ENCODE results near the gene DQX1.
A peak's percentile ranks its signal among the peaks of the same experiment; 100 is the strongest.

The DQX1 gene

DNA sequence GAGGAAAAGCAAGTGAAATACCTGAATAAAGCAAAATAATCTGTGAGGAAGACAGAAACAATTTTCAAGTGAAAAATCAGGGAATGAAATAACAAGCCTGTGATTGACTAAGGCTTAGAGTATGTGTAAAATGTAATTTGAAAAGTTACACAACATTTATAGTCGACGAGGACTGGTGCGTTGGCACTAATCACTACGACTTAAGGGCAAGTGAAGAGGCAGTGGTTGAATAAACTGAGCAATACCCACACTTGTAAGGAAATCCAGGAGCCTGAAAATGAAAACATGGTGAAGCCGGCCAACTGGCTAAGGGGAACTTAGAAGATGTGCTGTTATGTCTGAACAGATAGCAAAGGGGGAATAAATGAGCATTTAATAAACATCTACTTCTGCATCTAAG, 41.9 kb upstream of the DQX1 start:
- no peaks in the 10 kb centered on the region for H3K36me3 ChIP-seq (ENCODE audit: control insufficient read depth in 2 of 2, insufficient read depth in 1 of 2, low read length in 2 of 2)
- POLR2A ChIA-PET: no interaction called here
- TF ChIP-seq ZNF266 (tag by site-specific recombination; IDR thresholded peaks at IDR 0.05; ENCODE audit: low read depth) (no peak), SP2 (tag by site-specific recombination; IDR thresholded peaks at IDR 0.05) (no peak), ZNF311 (tag by site-specific recombination; IDR thresholded peaks at IDR 0.05; ENCODE audit: borderline replicate concordance) (no peak), ZNF555 (tag by site-specific recombination; conservative IDR thresholded peaks at IDR 0.05) (no peak), ZSCAN30 (tag by site-specific recombination; IDR thresholded peaks at IDR 0.05) (no peak), REPIN1 (tag by site-specific recombination; IDR thresholded peaks at IDR 0.05; ENCODE audit: low read depth) (no peak), ZNF292 (tag by site-specific recombination; IDR thresholded peaks at IDR 0.05; ENCODE audit: borderline replicate concordance, low read depth) (no peak), ZNF302 (tag by site-specific recombination; IDR thresholded peaks at IDR 0.05; ENCODE audit: low read depth) (no peak), ZNF792 (tag by site-specific recombination; IDR thresholded peaks at IDR 0.05) (no peak), ZNF24 (tag by site-specific recombination; IDR thresholded peaks at IDR 0.05) (no peak), RBAK (tag by site-specific recombination; IDR thresholded peaks at IDR 0.05) (no peak)
- H3K4me3 ChIP-seq (ENCODE audit: low read depth, low read length): no peak overlapping the region
- H3K27ac ChIP-seq (ENCODE audit: extremely low read depth, low read depth, low read length): no peak overlapping the region
- H3K4me1 ChIP-seq (ENCODE audit: control insufficient read depth, insufficient read depth, low read length): no peaks in the 10 kb centered on the region
- CTCF ChIA-PET: interaction anchor here (0.5 to 0.6 kb wide), 2 partner anchors 148 to 231 kb away, joined by 3 read pairs; no protein-coding TSS in a partner anchor
- no peaks in the 10 kb centered on the region for H3K9me3 ChIP-seq (ENCODE audit: control insufficient read depth, insufficient read depth, low read depth, low read length)

DNA sequence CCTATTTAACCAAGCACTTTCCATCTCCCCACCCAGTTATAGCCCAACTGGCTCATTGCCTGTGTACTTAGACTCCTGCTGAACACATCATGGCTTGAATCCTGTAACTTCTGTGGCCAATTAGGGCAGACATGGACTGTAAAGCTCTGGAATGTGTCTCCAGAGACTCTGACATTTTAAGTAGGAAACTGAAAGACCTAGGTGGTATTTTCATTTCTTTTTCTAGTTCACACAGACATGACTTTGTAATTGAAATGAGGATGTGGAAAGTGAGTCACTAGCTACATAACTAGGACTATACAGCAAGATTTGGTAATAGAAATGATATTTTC, 40.7 kb upstream of the DQX1 start:
- no peaks in the 10 kb centered on the region for H3K4me1 ChIP-seq (ENCODE audit: control insufficient read depth, insufficient read depth, low read length)
- ChIA-PET CTCF (interaction anchor here (1.3 to 1.9 kb wide), 2 partner anchors 21 to 23 kb away, joined by 3 to 10 read pairs; no protein-coding TSS in a partner anchor), POLR2A (interaction anchor here (1.3 kb wide), 1 partner anchor 11 kb away, joined by 4 read pairs; no protein-coding TSS in a partner anchor)
- TF ChIP-seq, protein P1, sequence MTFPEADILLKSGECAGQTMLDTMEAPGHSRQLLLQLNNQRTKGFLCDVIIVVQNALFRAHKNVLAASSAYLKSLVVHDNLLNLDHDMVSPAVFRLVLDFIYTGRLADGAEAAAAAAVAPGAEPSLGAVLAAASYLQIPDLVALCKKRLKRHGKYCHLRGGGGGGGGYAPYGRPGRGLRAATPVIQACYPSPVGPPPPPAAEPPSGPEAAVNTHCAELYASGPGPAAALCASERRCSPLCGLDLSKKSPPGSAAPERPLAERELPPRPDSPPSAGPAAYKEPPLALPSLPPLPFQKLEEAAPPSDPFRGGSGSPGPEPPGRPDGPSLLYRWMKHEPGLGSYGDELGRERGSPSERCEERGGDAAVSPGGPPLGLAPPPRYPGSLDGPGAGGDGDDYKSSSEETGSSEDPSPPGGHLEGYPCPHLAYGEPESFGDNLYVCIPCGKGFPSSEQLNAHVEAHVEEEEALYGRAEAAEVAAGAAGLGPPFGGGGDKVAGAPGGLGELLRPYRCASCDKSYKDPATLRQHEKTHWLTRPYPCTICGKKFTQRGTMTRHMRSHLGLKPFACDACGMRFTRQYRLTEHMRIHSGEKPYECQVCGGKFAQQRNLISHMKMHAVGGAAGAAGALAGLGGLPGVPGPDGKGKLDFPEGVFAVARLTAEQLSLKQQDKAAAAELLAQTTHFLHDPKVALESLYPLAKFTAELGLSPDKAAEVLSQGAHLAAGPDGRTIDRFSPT (tag by site-specific recombination; IDR thresholded peaks at IDR 0.05): no peak
- peak; percentile 77 for TF ChIP-seq GLIS1 (tag by site-specific recombination; IDR thresholded peaks at IDR 0.05)
- H3K9me3 ChIP-seq (ENCODE audit: control insufficient read depth, insufficient read depth, low read depth, low read length): no peaks in the 10 kb centered on the region
- H3K4me3 ChIP-seq (ENCODE audit: low read depth, low read length): no peak overlapping the region
- no peaks in the 10 kb centered on the region for H3K36me3 ChIP-seq (ENCODE audit: control insufficient read depth in 2 of 2, insufficient read depth in 1 of 2, low read length in 2 of 2)
- H3K27ac ChIP-seq (ENCODE audit: extremely low read depth, low read depth, low read length): no peak overlapping the region

DNA sequence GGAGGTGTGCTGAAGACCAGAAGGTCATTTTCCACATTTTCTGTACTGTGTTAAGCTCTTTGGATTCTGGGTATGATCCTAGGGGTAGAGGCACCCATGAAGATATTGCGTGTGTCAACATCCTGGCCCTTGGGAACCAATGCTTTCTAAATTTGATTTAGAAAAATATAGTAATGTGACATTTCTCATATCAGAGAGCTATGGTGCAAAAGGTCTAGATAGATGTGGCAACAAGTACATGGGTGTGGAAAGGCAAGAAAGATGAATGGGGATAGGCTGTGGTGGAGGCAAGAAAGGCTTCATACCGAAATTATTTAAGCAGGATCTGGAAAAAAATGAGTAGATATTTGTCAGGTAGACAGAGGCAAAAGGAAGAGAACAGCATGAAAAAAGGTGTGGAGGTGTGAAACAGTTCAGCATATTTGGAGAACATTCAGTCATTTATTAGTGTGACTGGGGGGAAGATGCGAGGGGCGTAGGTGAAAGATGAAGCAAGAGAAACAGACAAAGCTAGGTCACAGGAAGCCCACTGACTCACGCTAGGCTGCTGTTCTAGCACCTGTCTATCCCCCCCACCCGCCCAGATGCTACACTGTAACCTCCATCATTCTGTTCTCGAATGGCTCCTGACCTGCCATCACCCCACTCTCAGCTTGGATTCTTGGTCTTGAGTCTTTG, 40.2 kb upstream of the DQX1 start:
- H3K4me1 ChIP-seq (ENCODE audit: control insufficient read depth, insufficient read depth, low read length): no peaks in the 10 kb centered on the region
- no peaks in the 10 kb centered on the region for H3K9me3 ChIP-seq (ENCODE audit: control insufficient read depth, insufficient read depth, low read depth, low read length)
- TF ChIP-seq MEIS1 (CRISPR knock-in tag; IDR thresholded peaks at IDR 0.05; ENCODE audit: borderline replicate concordance) (no peak), SCRT2 (tag by site-specific recombination; IDR thresholded peaks at IDR 0.05) (0 out of 2 replicates have a peak, but pooled peaks have one; percentile 40), ZNF416 (tag by site-specific recombination; IDR thresholded peaks at IDR 0.05) (no peak)
- H3K4me3 ChIP-seq (ENCODE audit: low read depth, low read length): no peak overlapping the region
- no peaks in the 10 kb centered on the region for H3K36me3 ChIP-seq (ENCODE audit: control insufficient read depth in 2 of 2, insufficient read depth in 1 of 2, low read length in 2 of 2)
- ChIA-PET POLR2A (interaction anchor here (1.3 kb wide), 1 partner anchor 11 kb away, joined by 4 read pairs; no protein-coding TSS in a partner anchor), CTCF (interaction anchor here (0.7 to 1.9 kb wide), 3 partner anchors 22 to 53 kb away, joined by 3 to 10 read pairs (median 4); no protein-coding TSS in a partner anchor)
- H3K27ac ChIP-seq (ENCODE audit: extremely low read depth, low read depth, low read length): no peak overlapping the region

DNA sequence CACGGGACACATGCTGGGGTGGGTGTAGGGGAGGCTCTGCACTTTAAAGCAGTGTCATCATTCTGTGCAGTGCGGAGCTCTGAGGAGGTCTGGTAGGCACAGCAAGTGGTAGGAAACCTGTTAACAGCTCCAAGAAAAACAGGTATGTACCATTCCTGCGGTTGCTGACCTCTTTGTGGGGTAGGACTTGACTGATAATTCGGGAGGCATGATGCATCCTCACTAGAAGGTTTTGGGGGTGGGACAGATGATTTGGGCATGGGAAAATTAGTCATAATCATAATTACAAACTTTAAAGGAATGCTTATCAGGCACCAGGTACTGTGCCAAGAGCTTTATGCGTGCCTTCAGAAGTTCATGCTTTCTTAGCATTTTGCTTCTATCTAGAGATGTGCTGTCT, 38.2 kb upstream of the DQX1 start:
- no peaks in the 10 kb centered on the region for H3K9me3 ChIP-seq (ENCODE audit: control insufficient read depth, insufficient read depth, low read depth, low read length)
- H3K27ac ChIP-seq (ENCODE audit: extremely low read depth, low read depth, low read length): no peak overlapping the region
- no peaks in the 10 kb centered on the region for H3K36me3 ChIP-seq (ENCODE audit: control insufficient read depth in 2 of 2, insufficient read depth in 1 of 2, low read length in 2 of 2)
- CTCF ChIA-PET: no interaction called here
- H3K4me1 ChIP-seq (ENCODE audit: control insufficient read depth, insufficient read depth, low read length): no peaks in the 10 kb centered on the region
- TF ChIP-seq SCRT2 (tag by site-specific recombination; IDR thresholded peaks at IDR 0.05): peak; percentile 68
- TF ChIP-seq, protein P2, sequence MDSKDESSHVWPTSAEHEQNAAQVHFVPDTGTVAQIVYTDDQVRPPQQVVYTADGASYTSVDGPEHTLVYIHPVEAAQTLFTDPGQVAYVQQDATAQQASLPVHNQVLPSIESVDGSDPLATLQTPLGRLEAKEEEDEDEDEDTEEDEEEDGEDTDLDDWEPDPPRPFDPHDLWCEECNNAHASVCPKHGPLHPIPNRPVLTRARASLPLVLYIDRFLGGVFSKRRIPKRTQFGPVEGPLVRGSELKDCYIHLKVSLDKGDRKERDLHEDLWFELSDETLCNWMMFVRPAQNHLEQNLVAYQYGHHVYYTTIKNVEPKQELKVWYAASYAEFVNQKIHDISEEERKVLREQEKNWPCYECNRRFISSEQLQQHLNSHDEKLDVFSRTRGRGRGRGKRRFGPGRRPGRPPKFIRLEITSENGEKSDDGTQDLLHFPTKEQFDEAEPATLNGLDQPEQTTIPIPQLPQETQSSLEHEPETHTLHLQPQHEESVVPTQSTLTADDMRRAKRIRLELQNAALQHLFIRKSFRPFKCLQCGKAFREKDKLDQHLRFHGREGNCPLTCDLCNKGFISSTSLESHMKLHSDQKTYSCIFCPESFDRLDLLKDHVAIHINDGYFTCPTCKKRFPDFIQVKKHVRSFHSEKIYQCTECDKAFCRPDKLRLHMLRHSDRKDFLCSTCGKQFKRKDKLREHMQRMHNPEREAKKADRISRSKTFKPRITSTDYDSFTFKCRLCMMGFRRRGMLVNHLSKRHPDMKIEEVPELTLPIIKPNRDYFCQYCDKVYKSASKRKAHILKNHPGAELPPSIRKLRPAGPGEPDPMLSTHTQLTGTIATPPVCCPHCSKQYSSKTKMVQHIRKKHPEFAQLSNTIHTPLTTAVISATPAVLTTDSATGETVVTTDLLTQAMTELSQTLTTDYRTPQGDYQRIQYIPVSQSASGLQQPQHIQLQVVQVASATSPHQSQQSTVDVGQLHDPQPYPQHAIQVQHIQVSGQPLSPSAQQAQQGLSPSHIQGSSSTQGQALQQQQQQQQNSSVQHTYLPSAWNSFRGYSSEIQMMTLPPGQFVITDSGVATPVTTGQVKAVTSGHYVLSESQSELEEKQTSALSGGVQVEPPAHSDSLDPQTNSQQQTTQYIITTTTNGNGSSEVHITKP (tag by site-specific recombination; IDR thresholded peaks at IDR 0.05): peak; percentile 40
- TF ChIP-seq, protein P3, sequence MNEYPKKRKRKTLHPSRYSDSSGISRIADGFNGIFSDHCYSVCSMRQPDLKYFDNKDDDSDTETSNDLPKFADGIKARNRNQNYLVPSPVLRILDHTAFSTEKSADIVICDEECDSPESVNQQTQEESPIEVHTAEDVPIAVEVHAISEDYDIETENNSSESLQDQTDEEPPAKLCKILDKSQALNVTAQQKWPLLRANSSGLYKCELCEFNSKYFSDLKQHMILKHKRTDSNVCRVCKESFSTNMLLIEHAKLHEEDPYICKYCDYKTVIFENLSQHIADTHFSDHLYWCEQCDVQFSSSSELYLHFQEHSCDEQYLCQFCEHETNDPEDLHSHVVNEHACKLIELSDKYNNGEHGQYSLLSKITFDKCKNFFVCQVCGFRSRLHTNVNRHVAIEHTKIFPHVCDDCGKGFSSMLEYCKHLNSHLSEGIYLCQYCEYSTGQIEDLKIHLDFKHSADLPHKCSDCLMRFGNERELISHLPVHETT (tag by site-specific recombination; IDR thresholded peaks at IDR 0.05): no peak
- peak; percentile 97 for TF ChIP-seq GLIS1 (tag by site-specific recombination; IDR thresholded peaks at IDR 0.05)
- TF ChIP-seq GLIS2 (tag by site-specific recombination; IDR thresholded peaks at IDR 0.05): no peak
- TF ChIP-seq ZIC2 (tag by site-specific recombination; IDR thresholded peaks at IDR 0.05): peak; percentile 27; the same call in 1 of the 2 replicates
- no peak for TF ChIP-seq MEIS1 (CRISPR knock-in tag; IDR thresholded peaks at IDR 0.05; ENCODE audit: borderline replicate concordance)
- POLR2A ChIA-PET: no interaction called here
- no peak overlapping the region for H3K4me3 ChIP-seq (ENCODE audit: low read depth, low read length)
